Central memory CD8-positive, alpha-beta T cell (primary cell): ENCODE data around the gene GPR152.
A peak's percentile ranks its signal among the peaks of the same experiment; 100 is the strongest.

ENCODE experiments used
- ATAC-seq: fragments of 150-1000 bp; cut with Tn5 transposase; replicated peaks from 2 replicates; pipeline ENCODE4 v1.10.0; 2022; ENCODE audit warnings: mild to moderate bottlenecking, moderate FRiP score, moderate number of reproducible peaks; ENCODE audit not compliant: poor library complexity, severe bottlenecking; ENCODE audit errors: extremely low read depth
- DNase-seq, 2 donors: peaks; one replicate each; pipeline ENCODE4 v3.0.0; 2021; ENCODE audit warnings: low spot score in 2 of 2
- H3K27ac Mint-ChIP-seq: one replicate; pipeline ENCODE4 v1.8.0; 2022; ENCODE audit warnings: low read depth, mild to moderate bottlenecking, moderate library complexity, mixed read lengths
- H3K27me3 Mint-ChIP-seq: one replicate; pipeline ENCODE4 v1.8.0; 2022; ENCODE audit warnings: mixed read lengths
- H3K36me3 Mint-ChIP-seq: one replicate; pipeline ENCODE4 v1.8.0; 2022; ENCODE audit warnings: mild to moderate bottlenecking, moderate library complexity, mixed read lengths; ENCODE audit not compliant: insufficient read depth
- H3K4me1 Mint-ChIP-seq: one replicate; pipeline ENCODE4 v1.8.0; 2022; ENCODE audit warnings: mixed read lengths
- H3K4me3 Mint-ChIP-seq: one replicate; pipeline ENCODE4 v1.8.0; 2022; ENCODE audit warnings: mild to moderate bottlenecking, moderate library complexity, mixed read lengths
- H3K9me3 Mint-ChIP-seq: one replicate; pipeline ENCODE4 v1.8.0; 2022; ENCODE audit warnings: mixed read lengths

The GPR152 gene

GRCh38 chr11:67420147-67420645 lies 32.3 kb downstream of the GPR152 start:
- H3K27ac Mint-ChIP-seq = peak overlapping the region; percentile 86
- H3K9me3 Mint-ChIP-seq = no peaks in the 10 kb centered on the region
- peaks cover under 1% of the 10 kb centered on the region for H3K36me3 Mint-ChIP-seq
- DNase-seq (no peak), ATAC-seq (no peak)
- H3K4me3 Mint-ChIP-seq = peak overlapping the region; percentile 80
- H3K4me1 Mint-ChIP-seq = peaks cover 61% of the 10 kb centered on the region
- H3K27me3 Mint-ChIP-seq = no peaks in the 10 kb centered on the region

GRCh38 chr11:67419325-67420049 lies 33.0 kb downstream of the GPR152 start:
- ATAC-seq = no peak

GRCh38 chr11:67418476-67419281 lies 33.9 kb downstream of the GPR152 start:
- ATAC-seq (no peak), DNase-seq (no peak)
- Mint-ChIP-seq H3K27ac (peak overlapping the region; percentile 69), H3K4me3 (peak overlapping the region; percentile 80), H3K27me3 (no peaks in the 10 kb centered on the region), H3K36me3 (peaks cover 3% of the 10 kb centered on the region), H3K9me3 (no peaks in the 10 kb centered on the region), H3K4me1 (peaks cover 54% of the 10 kb centered on the region)

More at GRCh38 chr11:67419325-67420049, 33.0 kb downstream of the GPR152 start:
- no peaks in the 10 kb centered on the region for H3K9me3 Mint-ChIP-seq
- peak overlapping the region; percentile 80 for H3K4me3 Mint-ChIP-seq
- H3K36me3 Mint-ChIP-seq = peaks cover 3% of the 10 kb centered on the region
- H3K4me1 Mint-ChIP-seq = peaks cover 55% of the 10 kb centered on the region
- H3K27ac Mint-ChIP-seq = peak overlapping the region; percentile 69
- no peaks in the 10 kb centered on the region for H3K27me3 Mint-ChIP-seq
- DNase-seq = no peak

GRCh38 chr11:67417425-67417824 lies 35.1 kb downstream of the GPR152 start:
- H3K9me3 Mint-ChIP-seq = no peaks in the 10 kb centered on the region
- no peak for DNase-seq
- no peak for ATAC-seq
- peak overlapping the region; percentile 80 for H3K4me3 Mint-ChIP-seq
- peak overlapping the region; percentile 85 for H3K27ac Mint-ChIP-seq
- H3K36me3 Mint-ChIP-seq = peaks cover 3% of the 10 kb centered on the region
- peaks cover 59% of the 10 kb centered on the region for H3K4me1 Mint-ChIP-seq
- H3K27me3 Mint-ChIP-seq = no peaks in the 10 kb centered on the region

- H3K9me3 Mint-ChIP-seq = no peaks in the 10 kb centered on the region
- peak; percentile 65 for ATAC-seq
These were observed 35.9 kb downstream of the GPR152 start for GRCh38 chr11:67416416-67417335.

GRCh38 chr11:67415501-67416304 lies 36.8 kb downstream of the GPR152 start, which contains the start of gene CARNS1:
TSS of gene CARNS1 (plus strand) at chr11:67415678. CDS start at chr11:67416200, 522 bp downstream.
- H3K36me3 Mint-ChIP-seq = peaks cover 3% of the 10 kb centered on the region
- DNase-seq = no peak
- peak within 1 kb of the TSS; percentile 85 for H3K27ac Mint-ChIP-seq
- no peak for ATAC-seq
- H3K9me3 Mint-ChIP-seq = no peaks in the 10 kb centered on the region
- H3K4me1 Mint-ChIP-seq = peaks cover 71% of the 10 kb centered on the region
- H3K27me3 Mint-ChIP-seq = no peaks in the 10 kb centered on the region
- peak within 1 kb of the TSS; percentile 80 for H3K4me3 Mint-ChIP-seq

More at GRCh38 chr11:67416416-67417335, 35.9 kb downstream of the GPR152 start:
- peak; percentile 60 to 79 for DNase-seq
- Mint-ChIP-seq H3K4me1 (peaks cover 67% of the 10 kb centered on the region), H3K27ac (peak overlapping the region; percentile 85), H3K27me3 (no peaks in the 10 kb centered on the region), H3K36me3 (peaks cover 3% of the 10 kb centered on the region), H3K4me3 (peak overlapping the region; percentile 80)

GRCh38 chr11:67413266-67413849 lies 39.2 kb downstream of the GPR152 start:
- DNase-seq = no peak
- no peak for ATAC-seq
- Mint-ChIP-seq H3K4me1 (peaks cover 78% of the 10 kb centered on the region), H3K4me3 (peak overlapping the region; percentile 50), H3K27me3 (no peaks in the 10 kb centered on the region), H3K27ac (no peak overlapping the region), H3K9me3 (no peaks in the 10 kb centered on the region), H3K36me3 (peaks cover 13% of the 10 kb centered on the region)

GRCh38 chr11:67412495-67413179 lies 39.9 kb downstream of the GPR152 start:
- Mint-ChIP-seq H3K4me1 (peaks cover 78% of the 10 kb centered on the region), H3K36me3 (peaks cover 19% of the 10 kb centered on the region), H3K27ac (no peak overlapping the region), H3K4me3 (peak overlapping the region; percentile 87), H3K9me3 (no peaks in the 10 kb centered on the region), H3K27me3 (no peaks in the 10 kb centered on the region)
- ATAC-seq (no peak), DNase-seq (no peak)

GRCh38 chr11:67411785-67412152 lies 40.8 kb downstream of the GPR152 start:
- DNase-seq (no peak), ATAC-seq (no peak)
- peak overlapping the region; percentile 87 for H3K4me3 Mint-ChIP-seq
- H3K4me1 Mint-ChIP-seq = peaks cover 78% of the 10 kb centered on the region
- H3K36me3 Mint-ChIP-seq = peaks cover 26% of the 10 kb centered on the region
- H3K27me3 Mint-ChIP-seq = no peaks in the 10 kb centered on the region
- no peak overlapping the region for H3K27ac Mint-ChIP-seq
- H3K9me3 Mint-ChIP-seq = no peaks in the 10 kb centered on the region

GRCh38 chr11:67410984-67411784 lies 41.3 kb downstream of the GPR152 start:
- H3K4me1 Mint-ChIP-seq = peaks cover 78% of the 10 kb centered on the region
- peak overlapping the region; percentile 87 for H3K4me3 Mint-ChIP-seq
- peaks cover 32% of the 10 kb centered on the region for H3K36me3 Mint-ChIP-seq
- H3K9me3 Mint-ChIP-seq = no peaks in the 10 kb centered on the region
- ATAC-seq = no peak
- H3K27ac Mint-ChIP-seq = peak overlapping the region; percentile 92
- no peaks in the 10 kb centered on the region for H3K27me3 Mint-ChIP-seq
- no peak for DNase-seq
